HCT116 (cell line): ENCODE data around the gene SCYGR4. TPM values are rescaled to one million over a fixed set of nuclear protein-coding genes. Genes with fewer than 3 reads are reported as not detected.

ENCODE experiments used
- ATAC-seq: fragments of 200-7000 bp; cut with Tn5 transposase; 2 replicates; pipeline ENCODE4 v1.9.1; 2020; ENCODE audit warnings: mild to moderate bottlenecking, moderate library complexity
- BruUV-seq: library from RNA; stranded (reverse); fragments of 400-500 nt; replicated peaks from 2 replicates; lab custom pipeline; 2021; lab: Mats Ljungman, UMichigan
- CTCF ChIA-PET: fragments of 300-600 bp; sonication (Branson Sonifier 250); formaldehyde crosslinking; loops from one replicate; lab custom pipeline; 2021; ENCODE audit warnings: antibody characterized with exemption; lab: Charles Lee
- POLR2A ChIA-PET: fragments of 300-600, 350-600 bp; sonication (Branson Sonifier 250); formaldehyde crosslinking; loops from one replicate; lab custom pipeline; 2021; ENCODE audit warnings: antibody characterized with exemption; lab: Charles Lee
- RAD21 ChIA-PET, 2 experiments: fragments of 300-600 bp; sonication (Branson Sonifier 250); formaldehyde crosslinking; loops; one replicate each; lab custom pipeline; 2023; ENCODE audit warnings: low total read pairs in 2 of 2; ENCODE audit not compliant: uncharacterized antibody in 2 of 2, unreplicated experiment in 2 of 2, low non-redundant PET in 1 of 2; lab: Charles Lee
- DNase-seq: peaks from one replicate; pipeline ENCODE4 v3.0.0-alpha.2; 2010; ENCODE audit warnings: low read depth, low spot score
- H2AFZ ChIP-seq: fragments of 200-600 bp; shearing (Covaris generic), sonication (generic); 2 replicates; pipeline ENCODE4 v1.6.1; 2017; ENCODE audit warnings: low read depth, mixed run types, mixed read lengths, antibody characterized with exemption, low read length; ENCODE audit not compliant: poor library complexity, severe bottlenecking
- H3K27ac ChIP-seq: 2 replicates; pipeline ENCODE4 v1.5.1; 2012; ENCODE audit warnings: low read depth, low read length
- H3K27me3 ChIP-seq: fragments of 200-600 bp; sonication (generic); 2 replicates; pipeline ENCODE4 v1.6.1; 2016; ENCODE audit warnings: mixed run types, low read length, mixed read lengths; ENCODE audit not compliant: insufficient read depth
- H3K36me3 ChIP-seq, 2 experiments: fragments of 200-500 bp in 1 of 2; fragments of 200-600 bp in 1 of 2; sonication (Bioruptor generic) in 1 of 2; sonication (generic) in 1 of 2; 2 replicates each; pipeline versions ENCODE4 v1.5.1 to v1.6.1; 2014 to 2016; ENCODE audit warnings: low read length in 2 of 2, inconsistent platforms in 1 of 2, mixed read lengths in 1 of 2, mixed run types in 1 of 2; ENCODE audit not compliant: insufficient read depth in 2 of 2, control insufficient read depth in 1 of 2
- H3K4me1 ChIP-seq, 2 experiments: fragments of 200-600 bp in 1 of 2; sonication (generic) in 1 of 2; 2 replicates each; pipeline versions ENCODE4 v1.5.1 to v1.6.1; 2012 to 2017; ENCODE audit warnings: low read length in 2 of 2, inconsistent platforms in 1 of 2, mild to moderate bottlenecking in 1 of 2, mixed read lengths in 1 of 2, mixed run types in 1 of 2, moderate library complexity in 1 of 2; ENCODE audit not compliant: insufficient read depth in 2 of 2, control insufficient read depth in 1 of 2
- H3K4me2 ChIP-seq: fragments of 200-600 bp; sonication (generic); 2 replicates; pipeline ENCODE4 v1.6.1; 2017; ENCODE audit warnings: mixed run types, low read length, mixed read lengths
- H3K4me3 ChIP-seq, 2 experiments: fragments of 200-600 bp in 1 of 2; sonication (generic) in 1 of 2; replicated peaks in 1 of 2; 2 replicates each; pipeline ENCODE4 v1.5.1; 2011 to 2016; ENCODE audit warnings: low read length in 2 of 2, control low read depth in 1 of 2, low read depth in 1 of 2, mild to moderate bottlenecking in 1 of 2, mixed read lengths in 1 of 2, mixed run types in 1 of 2
- H3K79me2 ChIP-seq: fragments of 200-600 bp; sonication (generic); 2 replicates; pipeline ENCODE4 v1.6.1; 2017; ENCODE audit warnings: mild to moderate bottlenecking, mixed run types, low read length, moderate library complexity, mixed read lengths; ENCODE audit not compliant: insufficient read depth
- H3K9ac ChIP-seq: fragments of 200-600 bp; sonication (generic); 2 replicates; pipeline ENCODE4 v1.6.1; 2016; ENCODE audit warnings: low read length, mixed read lengths
- H3K9me2 ChIP-seq: fragments of 200-600 bp; sonication (generic), shearing (Covaris generic); 2 replicates; pipeline ENCODE4 v1.6.1; 2017; ENCODE audit warnings: mixed run types, mild to moderate bottlenecking, moderate library complexity; ENCODE audit not compliant: insufficient read depth
- H3K9me3 ChIP-seq, 2 experiments: fragments of 200-500 bp in 1 of 2; fragments of 200-600 bp in 1 of 2; sonication (Bioruptor generic) in 1 of 2; sonication (generic) in 1 of 2; 2 replicates each; pipeline ENCODE4 v1.6.1; 2014 to 2017; ENCODE audit warnings: low read length in 2 of 2, mixed read lengths in 2 of 2, inconsistent platforms in 1 of 2, low read depth in 1 of 2, mild to moderate bottlenecking in 1 of 2, mixed run types in 1 of 2, moderate library complexity in 1 of 2; ENCODE audit not compliant: control insufficient read depth in 1 of 2, insufficient read depth in 1 of 2
- H4K20me1 ChIP-seq: fragments of 200-600 bp; sonication (generic), shearing (Covaris generic); 2 replicates; pipeline ENCODE4 v1.6.1; 2017; ENCODE audit warnings: mixed run types, mild to moderate bottlenecking, moderate library complexity; ENCODE audit not compliant: insufficient read depth
- CEBPB ChIP-seq: IDR thresholded peaks from 2 replicates; pipeline ENCODE4 v1.6.1; 2012; ENCODE audit warnings: low read depth
- EGR1 ChIP-seq: IDR thresholded peaks from 2 replicates; pipeline ENCODE4 v1.6.1; 2012; ENCODE audit warnings: low read depth
- ELF1 ChIP-seq: IDR thresholded peaks from 2 replicates; pipeline ENCODE4 v1.6.1; 2012; ENCODE audit warnings: low read depth, borderline replicate concordance
- FOSL1 ChIP-seq: IDR thresholded peaks from 2 replicates; pipeline ENCODE4 v1.6.1; 2012; ENCODE audit warnings: low read depth
- SRF ChIP-seq: IDR thresholded peaks from 2 replicates; pipeline ENCODE4 v1.6.1; 2012; ENCODE audit warnings: low read depth
- ZFX ChIP-seq: fragments of 450-650 bp; IDR thresholded peaks from 2 replicates; pipeline ENCODE4 v1.6.1; 2017
- ZNF274 ChIP-seq: fragments of 200-500 bp; sonication (Bioruptor generic); IDR thresholded peaks from 2 replicates; pipeline ENCODE4 v1.6.1; 2014; ENCODE audit warnings: mild to moderate bottlenecking, low read depth, low read length, inconsistent platforms
- intact Hi-C: fragments of 100-400 bp; cut with micrococcal nuclease; formaldehyde crosslinking; loops from 2 replicates; pipeline ENCODE4 v1.10.0; 2022
- total RNA-seq: library from RNA; stranded (reverse); gene quantifications from one replicate; pipeline ENCODE4 v1.2.1, GENCODE V29; 2021; ENCODE audit not compliant: unreplicated experiment
- TF ChIP-seq, protein P1 (sequence below): IDR thresholded peaks from 2 replicates; pipeline ENCODE4 v1.6.1; 2012; ENCODE audit warnings: low read depth
- TF ChIP-seq, protein P2 (sequence below): IDR thresholded peaks from 2 replicates; pipeline ENCODE4 v1.6.1; 2012

The SCYGR4 gene
- total RNA-seq, 1 experiment from 2014 or later = not detected

DNA sequence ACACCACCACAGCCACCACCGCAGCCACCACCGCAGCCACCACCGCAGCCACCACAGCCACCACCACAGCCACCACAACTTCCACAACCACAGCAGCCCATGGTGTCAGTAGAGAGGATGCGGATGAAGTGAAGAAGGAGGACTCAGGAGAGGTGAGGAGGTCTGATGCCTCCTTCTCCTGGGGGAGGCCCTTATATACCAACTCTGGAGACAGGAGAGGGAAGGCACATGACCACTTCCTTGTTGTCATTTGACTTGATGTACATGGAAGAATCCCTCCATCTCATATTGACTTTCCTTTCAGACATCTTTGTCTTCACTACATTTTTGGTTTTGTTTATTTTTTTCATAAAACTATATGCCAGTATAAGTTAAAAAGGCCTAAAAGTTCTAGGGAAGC, 2.6 kb upstream of the SCYGR4 start, which contains the start of gene SCYGR3:
Gene SCYGR3 (minus strand): TSS at position 101 of the 400 bp plus-strand sequence. CDS start 0 bp downstream, at position 101.
- no peaks in the 10 kb centered on the region for H3K79me2 ChIP-seq
- CTCF ChIA-PET = no interaction called here
- H4K20me1 ChIP-seq = no peaks in the 10 kb centered on the region
- no peak for TF ChIP-seq EGR1
- TF ChIP-seq ELF1 = no peak
- no peak for TF ChIP-seq FOSL1
- TF ChIP-seq, protein P1, sequence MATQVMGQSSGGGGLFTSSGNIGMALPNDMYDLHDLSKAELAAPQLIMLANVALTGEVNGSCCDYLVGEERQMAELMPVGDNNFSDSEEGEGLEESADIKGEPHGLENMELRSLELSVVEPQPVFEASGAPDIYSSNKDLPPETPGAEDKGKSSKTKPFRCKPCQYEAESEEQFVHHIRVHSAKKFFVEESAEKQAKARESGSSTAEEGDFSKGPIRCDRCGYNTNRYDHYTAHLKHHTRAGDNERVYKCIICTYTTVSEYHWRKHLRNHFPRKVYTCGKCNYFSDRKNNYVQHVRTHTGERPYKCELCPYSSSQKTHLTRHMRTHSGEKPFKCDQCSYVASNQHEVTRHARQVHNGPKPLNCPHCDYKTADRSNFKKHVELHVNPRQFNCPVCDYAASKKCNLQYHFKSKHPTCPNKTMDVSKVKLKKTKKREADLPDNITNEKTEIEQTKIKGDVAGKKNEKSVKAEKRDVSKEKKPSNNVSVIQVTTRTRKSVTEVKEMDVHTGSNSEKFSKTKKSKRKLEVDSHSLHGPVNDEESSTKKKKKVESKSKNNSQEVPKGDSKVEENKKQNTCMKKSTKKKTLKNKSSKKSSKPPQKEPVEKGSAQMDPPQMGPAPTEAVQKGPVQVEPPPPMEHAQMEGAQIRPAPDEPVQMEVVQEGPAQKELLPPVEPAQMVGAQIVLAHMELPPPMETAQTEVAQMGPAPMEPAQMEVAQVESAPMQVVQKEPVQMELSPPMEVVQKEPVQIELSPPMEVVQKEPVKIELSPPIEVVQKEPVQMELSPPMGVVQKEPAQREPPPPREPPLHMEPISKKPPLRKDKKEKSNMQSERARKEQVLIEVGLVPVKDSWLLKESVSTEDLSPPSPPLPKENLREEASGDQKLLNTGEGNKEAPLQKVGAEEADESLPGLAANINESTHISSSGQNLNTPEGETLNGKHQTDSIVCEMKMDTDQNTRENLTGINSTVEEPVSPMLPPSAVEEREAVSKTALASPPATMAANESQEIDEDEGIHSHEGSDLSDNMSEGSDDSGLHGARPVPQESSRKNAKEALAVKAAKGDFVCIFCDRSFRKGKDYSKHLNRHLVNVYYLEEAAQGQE = no peak
- TF ChIP-seq SRF = no peak
- no peak for TF ChIP-seq ZNF274
- no peak for TF ChIP-seq CEBPB
- H3K27ac ChIP-seq = no peak within 1 kb of the TSS
- H3K4me2 ChIP-seq = no peak within 1 kb of the TSS
- no peak within 1 kb of the TSS for H3K9ac ChIP-seq
- RAD21 ChIA-PET = no interaction called here
- no peaks in the 10 kb centered on the region for H3K36me3 ChIP-seq
- BruUV-seq = no TSS peak
- DNase-seq = no peak
- H3K4me3 ChIP-seq = no peak within 1 kb of the TSS
- no peaks in the 10 kb centered on the region for H3K4me1 ChIP-seq
- intact Hi-C loops = no loop called here
- POLR2A ChIA-PET = no interaction called here
- H3K9me3 ChIP-seq = no peaks in the 10 kb centered on the region
- no peaks in the 10 kb centered on the region for H3K27me3 ChIP-seq
- ATAC-seq = no peak
- H2AFZ ChIP-seq = no peak within 1 kb of the TSS
- no peaks in the 10 kb centered on the region for H3K9me2 ChIP-seq

DNA sequence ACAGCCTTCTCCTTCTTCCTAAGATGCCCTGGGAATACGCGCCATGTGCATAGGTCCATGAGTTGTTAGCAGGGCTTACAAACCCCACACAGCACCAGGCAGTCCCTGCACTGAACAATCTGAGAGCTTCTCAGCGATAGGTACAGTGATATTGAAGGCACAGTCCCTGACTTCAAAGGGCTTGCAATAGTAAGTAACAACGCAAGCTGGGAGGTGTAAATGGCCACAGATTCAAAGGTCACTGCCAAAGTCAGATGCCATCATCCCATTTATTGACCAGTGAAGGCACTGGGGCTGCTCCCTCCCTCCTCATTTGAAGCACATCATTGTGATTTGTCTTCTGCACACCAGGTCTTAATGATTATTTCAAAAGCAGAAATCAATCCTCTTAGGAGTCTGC, 2.1 kb upstream of the SCYGR4 start:
- ChIA-PET CTCF (no interaction called here), POLR2A (no interaction called here), RAD21 (no interaction called here)
- intact Hi-C loops = no loop called here
- H3K27ac ChIP-seq = no peak overlapping the region
- DNase-seq (no peak), ATAC-seq (no peak)
- H3K4me1 ChIP-seq = no peaks in the 10 kb centered on the region
- BruUV-seq = no TSS peak
- H2AFZ ChIP-seq = no peak overlapping the region
- H4K20me1 ChIP-seq = no peaks in the 10 kb centered on the region
- no peaks in the 10 kb centered on the region for H3K9me2 ChIP-seq
- H3K36me3 ChIP-seq = no peaks in the 10 kb centered on the region
- no peaks in the 10 kb centered on the region for H3K79me2 ChIP-seq
- no peak overlapping the region for H3K4me3 ChIP-seq
- H3K9me3 ChIP-seq = no peaks in the 10 kb centered on the region
- no peak for TF ChIP-seq SRF
- TF ChIP-seq ZFX = no peak
- TF ChIP-seq, protein P2, sequence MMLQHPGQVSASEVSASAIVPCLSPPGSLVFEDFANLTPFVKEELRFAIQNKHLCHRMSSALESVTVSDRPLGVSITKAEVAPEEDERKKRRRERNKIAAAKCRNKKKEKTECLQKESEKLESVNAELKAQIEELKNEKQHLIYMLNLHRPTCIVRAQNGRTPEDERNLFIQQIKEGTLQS = no peak
- TF ChIP-seq EGR1 = no peak
- no peaks in the 10 kb centered on the region for H3K27me3 ChIP-seq
- H3K4me2 ChIP-seq = no peak overlapping the region
- no peak overlapping the region for H3K9ac ChIP-seq
